Measurements from ENCODE around the gene GDE1.

DNA sequence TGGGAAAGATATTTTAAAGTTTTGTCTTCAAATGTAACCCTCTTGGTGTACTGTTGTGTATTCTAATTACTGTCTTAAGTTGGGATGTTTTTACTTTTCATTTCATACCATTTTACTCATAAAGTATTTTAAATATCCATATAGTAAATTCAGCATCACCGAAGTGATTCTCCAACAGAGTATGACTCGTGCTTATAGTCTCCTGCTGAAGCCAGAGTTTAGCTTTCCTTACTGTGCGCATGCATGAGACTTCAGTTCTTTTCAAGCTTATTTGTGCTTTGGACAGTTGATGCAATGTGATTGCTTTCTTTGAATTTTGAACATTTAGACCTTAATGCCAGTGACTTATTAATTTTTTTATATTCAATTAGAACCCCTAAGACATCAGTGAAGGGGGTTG is 26.2 kb upstream of the GDE1 start:
- TF ChIP-seq, protein P1, sequence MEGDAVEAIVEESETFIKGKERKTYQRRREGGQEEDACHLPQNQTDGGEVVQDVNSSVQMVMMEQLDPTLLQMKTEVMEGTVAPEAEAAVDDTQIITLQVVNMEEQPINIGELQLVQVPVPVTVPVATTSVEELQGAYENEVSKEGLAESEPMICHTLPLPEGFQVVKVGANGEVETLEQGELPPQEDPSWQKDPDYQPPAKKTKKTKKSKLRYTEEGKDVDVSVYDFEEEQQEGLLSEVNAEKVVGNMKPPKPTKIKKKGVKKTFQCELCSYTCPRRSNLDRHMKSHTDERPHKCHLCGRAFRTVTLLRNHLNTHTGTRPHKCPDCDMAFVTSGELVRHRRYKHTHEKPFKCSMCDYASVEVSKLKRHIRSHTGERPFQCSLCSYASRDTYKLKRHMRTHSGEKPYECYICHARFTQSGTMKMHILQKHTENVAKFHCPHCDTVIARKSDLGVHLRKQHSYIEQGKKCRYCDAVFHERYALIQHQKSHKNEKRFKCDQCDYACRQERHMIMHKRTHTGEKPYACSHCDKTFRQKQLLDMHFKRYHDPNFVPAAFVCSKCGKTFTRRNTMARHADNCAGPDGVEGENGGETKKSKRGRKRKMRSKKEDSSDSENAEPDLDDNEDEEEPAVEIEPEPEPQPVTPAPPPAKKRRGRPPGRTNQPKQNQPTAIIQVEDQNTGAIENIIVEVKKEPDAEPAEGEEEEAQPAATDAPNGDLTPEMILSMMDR (optimal IDR thresholded peaks at IDR 0.05 in 1 of 3, IDR thresholded peaks at IDR 0.05 in 1 of 3, conservative IDR thresholded peaks at IDR 0.05 in 1 of 3; ENCODE audit: extremely low read depth in 1 of 3, insufficient read depth in 2 of 3, low read length in 3 of 3), result no peak
- TF ChIP-seq EZH2 (IDR thresholded peaks at IDR 0.05; ENCODE audit: low read length), result no peak

Data from keratinocyte (primary cell).